HG02973 (cell line): ENCODE measurements around the gene UNC5A.

Experiments used
- ATAC-seq: cut with Tn5 transposase; IDR thresholded peaks from one replicate; pipeline ENCODE4 v1.9.1; 2021; ENCODE audit warnings: moderate library complexity; ENCODE audit not compliant: unreplicated experiment

UNC5A gene

DNA sequence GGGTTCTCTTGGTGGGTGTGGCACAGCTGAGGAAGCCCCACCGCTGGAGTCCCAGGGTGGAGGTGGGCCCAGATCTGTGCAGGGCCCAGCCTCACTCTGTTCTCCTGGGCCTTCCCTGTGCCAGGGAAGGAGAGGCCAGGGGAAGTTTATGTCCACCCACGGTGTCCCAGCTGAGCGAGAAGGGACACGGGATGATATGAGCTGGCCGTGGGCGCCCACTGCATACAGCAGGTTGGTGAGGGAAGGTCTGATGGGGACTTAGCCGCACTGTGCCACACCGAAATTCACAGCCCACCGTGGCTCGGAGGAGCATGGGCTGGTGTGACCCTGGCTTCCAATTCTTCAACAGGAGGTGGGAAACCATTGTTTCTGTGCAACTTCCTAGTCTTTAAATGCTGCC lies 33.9 kb downstream of the UNC5A start:
- no peak for ATAC-seq

- no peak for ATAC-seq
Observed at GRCh38 chr5:176844706-176845391, 34.5 kb downstream of the UNC5A start.

GRCh38 chr5:176845392-176845713 lies 35.0 kb downstream of the UNC5A start:
- no peak for ATAC-seq

GRCh38 chr5:176846335-176847140 lies 36.2 kb downstream of the UNC5A start:
- no peak for ATAC-seq

GRCh38 chr5:176847148-176847547 lies 36.8 kb downstream of the UNC5A start:
- ATAC-seq: no peak

- no peak for ATAC-seq
Observed at GRCh38 chr5:176847726-176848290, 37.4 kb downstream of the UNC5A start.

DNA sequence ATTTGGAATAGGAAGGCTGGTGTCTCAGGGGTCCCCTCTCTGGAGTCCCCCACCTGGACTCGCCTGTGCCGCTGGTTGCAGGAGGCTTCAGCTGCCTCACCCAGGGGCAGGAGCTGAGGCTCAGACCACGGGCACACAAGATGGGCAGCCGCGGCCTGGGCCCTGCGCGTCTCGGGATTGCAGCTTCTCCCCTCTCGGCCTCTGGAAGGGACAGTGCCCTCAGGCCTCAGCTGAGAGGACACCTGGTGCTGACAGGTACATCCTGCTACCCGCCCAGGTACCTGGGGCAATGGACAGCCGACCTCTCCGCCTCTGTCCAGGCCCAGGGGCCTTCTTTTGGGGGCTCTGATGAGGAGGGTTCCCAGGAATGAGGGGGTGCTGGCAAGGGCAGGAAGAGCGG lies 38.3 kb downstream of the UNC5A start:
- ATAC-seq: no peak

- ATAC-seq: no peak
Observed at GRCh38 chr5:176849611-176850227, 39.4 kb downstream of the UNC5A start.

DNA sequence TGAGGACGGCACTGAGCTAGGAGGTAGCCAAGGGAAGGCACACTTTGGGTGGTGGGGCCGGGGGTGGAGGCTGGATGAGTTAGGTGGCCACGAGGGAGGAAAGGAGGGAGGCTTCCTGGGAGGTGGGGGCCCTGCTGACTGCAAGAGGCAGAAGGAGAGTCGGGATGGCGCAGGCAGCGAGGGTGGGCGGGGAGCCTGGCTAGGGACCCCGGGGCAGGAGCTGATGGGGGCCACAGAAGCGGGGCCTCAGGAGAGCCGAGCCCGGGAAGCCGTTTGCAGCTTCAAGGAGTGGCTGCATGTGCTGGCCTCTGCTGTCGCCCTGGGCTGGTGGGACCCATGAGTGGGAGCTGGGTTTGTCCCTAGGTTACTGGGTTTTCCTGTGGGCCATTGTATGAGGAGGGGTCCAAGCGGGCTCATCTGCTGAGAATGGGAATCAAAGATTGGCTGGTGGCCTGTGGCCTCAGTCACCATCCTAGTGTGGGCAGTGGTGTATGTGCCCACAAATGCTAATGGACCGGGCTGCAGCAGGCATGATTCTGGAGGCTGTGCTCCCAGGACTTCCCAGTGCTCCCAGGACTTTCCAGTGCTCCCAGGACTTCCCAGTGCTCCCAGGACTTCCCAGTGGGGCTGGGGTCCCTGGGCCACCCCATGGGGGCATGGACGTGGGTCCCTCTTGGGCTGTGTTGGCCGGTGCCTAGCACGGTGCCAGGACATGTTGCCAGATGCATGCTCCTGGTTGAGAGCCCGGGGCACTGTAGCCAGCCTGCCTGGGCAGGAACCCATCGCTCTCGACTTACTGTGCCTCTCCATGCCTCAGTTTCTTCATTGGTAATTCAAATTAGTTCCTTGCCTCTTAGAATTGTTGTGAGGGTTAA lies 40.2 kb downstream of the UNC5A start:
- no peak for ATAC-seq

DNA sequence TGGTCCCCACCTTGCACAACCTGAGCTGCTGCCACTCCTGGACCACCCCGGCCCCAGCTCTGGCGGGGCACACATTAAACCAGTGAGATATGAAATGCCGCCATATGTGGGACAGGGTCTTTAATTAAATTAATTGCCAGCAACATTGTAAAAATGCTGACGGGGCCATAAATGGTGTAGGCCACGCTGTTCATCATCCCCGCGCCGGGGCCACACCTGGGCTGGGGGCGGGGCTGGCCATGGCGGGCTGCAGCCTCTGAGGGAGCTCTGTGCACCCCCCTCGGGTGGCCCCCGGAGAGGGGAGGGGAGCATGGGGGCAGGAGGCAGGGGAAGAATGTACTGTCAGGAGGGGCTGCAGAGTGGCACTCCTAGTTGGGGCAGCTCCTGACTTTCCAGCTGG lies 41.0 kb downstream of the UNC5A start:
- ATAC-seq: no peak

GRCh38 chr5:176851871-176852658 lies 41.7 kb downstream of the UNC5A start:
- ATAC-seq: no peak

- no peak for ATAC-seq
Observed at GRCh38 chr5:176853151-176853778, 42.9 kb downstream of the UNC5A start.

- no peak for ATAC-seq
Observed at GRCh38 chr5:176854164-176854563, 43.8 kb downstream of the UNC5A start.

GRCh38 chr5:176855598-176855997 lies 45.2 kb downstream of the UNC5A start:
- no peak for ATAC-seq

DNA sequence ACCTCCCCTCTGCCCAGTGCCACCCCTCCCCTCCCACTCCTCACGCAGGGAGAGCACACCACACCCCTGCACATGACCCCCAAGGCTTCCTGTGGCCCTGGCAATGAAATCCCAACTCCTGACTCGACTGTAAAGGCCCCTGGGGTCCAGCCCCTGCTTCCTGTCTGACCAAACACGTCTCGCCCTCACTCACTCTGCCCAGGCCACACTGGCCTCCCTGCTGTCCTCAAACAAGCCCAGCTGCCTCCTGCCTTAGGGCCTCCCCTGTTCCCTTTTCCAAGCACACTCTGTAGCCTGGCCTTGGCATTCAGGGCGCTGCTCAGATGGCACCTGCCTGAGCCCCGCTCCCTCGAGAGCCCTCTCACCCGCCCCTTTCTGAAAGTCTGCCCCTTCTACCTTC lies 46.4 kb downstream of the UNC5A start:
- no peak for ATAC-seq

- ATAC-seq: no peak
Observed at GRCh38 chr5:176857216-176857893, 47.0 kb downstream of the UNC5A start.

GRCh38 chr5:176857894-176858273 lies 47.5 kb downstream of the UNC5A start:
- ATAC-seq: no peak

DNA sequence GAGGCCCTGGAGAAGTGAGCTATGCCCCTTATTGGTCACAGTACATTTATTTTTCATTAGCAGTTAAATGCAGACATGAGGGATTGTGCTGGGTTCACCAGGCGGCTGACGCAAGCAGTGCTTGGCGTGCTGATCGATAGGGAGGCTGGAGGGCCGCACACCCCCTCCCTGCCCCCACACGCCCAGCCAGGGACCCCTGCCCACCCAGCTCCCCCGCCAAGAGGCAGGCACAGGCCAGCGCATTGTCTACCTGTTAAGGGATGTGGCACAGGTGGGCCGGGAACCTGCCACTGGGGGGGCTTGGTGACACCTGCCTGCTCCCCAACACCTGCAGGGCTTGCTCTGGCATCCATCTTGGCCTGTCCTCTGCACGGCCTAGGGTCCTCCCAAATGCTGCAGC lies 49.6 kb downstream of the UNC5A start:
- no peak for ATAC-seq

DNA sequence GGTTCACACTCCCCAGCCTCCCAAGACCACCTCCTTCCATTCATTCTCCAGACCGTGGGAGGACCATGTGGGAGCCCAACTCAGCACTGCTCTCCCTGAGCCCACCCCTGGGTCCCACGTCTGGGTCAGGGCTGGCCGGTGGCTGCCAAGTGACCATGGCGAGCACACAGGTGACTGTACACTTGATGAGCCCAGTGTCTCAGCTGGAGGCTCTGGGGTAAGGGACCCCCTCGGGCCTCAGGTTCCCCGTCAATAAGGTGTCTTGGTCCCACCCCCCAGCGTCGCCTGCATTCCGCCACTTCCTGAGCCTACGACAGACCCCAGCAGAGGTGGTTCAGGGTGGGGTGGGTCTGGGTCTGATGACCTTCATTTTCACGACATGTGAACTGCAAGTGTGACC lies 50.0 kb downstream of the UNC5A start:
- ATAC-seq: no peak
